Measurements from ENCODE around the gene SVOP.
"Not testable (repeated sequence)": the region's sequence is repeated elsewhere in the genome, so short reads cannot be mapped to it uniquely, and the experiment has no call there.

Gene SVOP

DNA sequence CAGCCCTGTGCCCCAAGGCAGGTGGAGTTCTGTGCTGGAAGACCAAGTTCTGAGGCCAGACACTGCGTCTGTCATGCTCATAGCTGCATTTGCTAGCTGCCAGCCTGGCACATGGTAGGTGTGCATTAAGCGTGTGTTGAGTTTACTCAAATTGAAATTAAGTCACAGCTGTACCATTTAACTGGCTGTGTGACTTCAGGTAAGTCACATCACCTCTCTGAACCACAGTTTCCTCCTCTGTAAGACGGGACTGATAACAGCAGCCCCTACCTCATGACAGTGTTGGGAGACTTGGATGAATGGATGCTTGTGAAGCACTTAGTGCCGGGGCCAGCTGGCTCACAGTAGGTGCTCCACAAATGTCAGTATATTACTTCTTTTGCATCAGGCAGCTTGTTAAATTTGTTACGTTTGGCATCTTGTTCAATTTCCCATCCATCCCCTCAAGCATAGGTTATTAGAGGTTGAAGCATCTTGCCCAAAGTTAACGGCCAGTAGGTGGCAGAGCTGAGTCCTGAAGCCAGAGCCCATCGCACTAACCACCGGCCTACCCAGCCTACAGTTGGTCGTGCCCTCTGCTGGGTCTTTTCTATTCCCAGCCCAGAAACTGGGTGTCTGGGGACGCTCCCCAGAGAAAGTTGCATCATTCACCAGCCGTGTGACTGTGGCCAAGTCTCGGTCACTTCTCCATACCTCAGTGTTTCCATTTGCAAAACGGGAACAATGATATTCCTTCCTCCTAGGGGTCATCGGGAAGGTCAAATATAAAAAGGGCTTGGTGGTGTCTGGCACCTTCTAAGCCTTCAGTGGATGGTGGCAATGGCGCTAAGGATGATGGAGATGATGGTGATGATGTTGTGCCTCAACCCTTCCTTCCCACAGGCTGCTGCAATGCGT lies 136.5 kb downstream of the SVOP start:
- DNase-seq (ENCODE audit: low spot score in 2 of 2) (peak; percentile 28 to 31), ATAC-seq (replicated peaks; ENCODE audit: extremely low read depth, poor library complexity, severe bottlenecking) (peak; percentile 54)
- no peak overlapping the region for H3K4me3 Mint-ChIP-seq
- H3K27me3 Mint-ChIP-seq = no peaks in the 10 kb centered on the region
- H3K27ac Mint-ChIP-seq (ENCODE audit: low read depth) = no peak overlapping the region
- H3K9me3 Mint-ChIP-seq = no peaks in the 10 kb centered on the region
- no peaks in the 10 kb centered on the region for H3K4me1 Mint-ChIP-seq
- H3K36me3 Mint-ChIP-seq (ENCODE audit: insufficient read depth) = no peaks in the 10 kb centered on the region

DNA sequence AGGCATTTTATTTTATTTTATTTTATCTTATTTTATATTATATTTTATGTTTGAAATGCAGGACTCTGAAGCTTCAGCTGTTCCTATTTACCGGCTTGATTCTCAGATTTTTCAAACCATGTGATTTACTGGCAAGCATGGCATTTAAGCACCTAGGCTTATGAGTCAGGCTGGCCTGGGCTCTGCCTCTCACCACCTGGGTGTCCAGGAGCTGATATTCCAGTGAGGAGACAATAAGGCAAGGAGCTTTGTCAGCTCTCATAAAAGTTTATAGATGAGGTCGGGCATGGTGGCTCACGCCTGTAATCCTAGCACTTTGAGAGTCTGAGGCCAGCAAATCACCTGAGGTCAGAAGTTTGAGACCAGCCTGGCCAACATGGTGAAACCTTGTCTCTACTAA lies 138.9 kb downstream of the SVOP start:
- no peak for DNase-seq (ENCODE audit: low spot score in 2 of 2)
- H3K27ac Mint-ChIP-seq (ENCODE audit: low read depth) = no peak overlapping the region
- H3K4me3 Mint-ChIP-seq = no peak overlapping the region

DNA sequence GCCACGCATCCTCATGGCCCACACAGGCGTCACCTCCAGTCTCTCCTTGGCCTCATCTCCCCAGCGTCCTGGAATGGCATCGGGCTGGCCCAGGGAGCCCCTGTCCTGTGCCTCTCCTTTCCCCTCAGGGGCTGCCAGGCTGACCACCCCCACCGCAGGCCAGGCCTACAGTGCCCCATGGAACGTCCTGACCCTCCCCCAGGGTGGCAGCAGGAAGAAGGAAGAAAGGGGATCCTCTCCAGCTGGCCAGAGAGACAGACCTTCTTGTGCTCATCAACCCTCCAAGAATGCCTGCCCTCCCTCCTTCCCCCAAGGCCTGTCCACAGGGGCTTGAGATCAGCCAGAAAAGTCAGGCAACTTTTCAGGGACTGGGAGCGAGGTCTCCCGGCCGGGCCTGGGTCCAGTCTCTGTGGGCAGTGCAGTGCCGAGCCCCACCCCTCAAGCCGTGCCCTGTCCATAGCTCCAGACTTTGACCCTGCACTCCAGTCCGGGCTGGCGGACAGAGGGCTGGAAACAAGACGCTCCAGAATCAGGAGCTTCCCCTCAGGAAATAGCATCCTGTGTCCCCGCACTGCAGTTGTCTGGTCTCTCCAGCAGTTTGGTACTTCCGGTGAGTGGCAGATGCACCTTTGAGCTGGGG lies 141.1 kb downstream of the SVOP start, which contains the start of gene DAO:
TSS of gene DAO (plus strand) at position 478 of the 640 bp plus-strand sequence. CDS start 4,915 bp downstream, outside the sequence.
- no peak within 1 kb of the TSS for H3K27ac Mint-ChIP-seq (ENCODE audit: low read depth)
- no peak within 1 kb of the TSS for H3K4me3 Mint-ChIP-seq
- H3K4me1 Mint-ChIP-seq = no peaks in the 10 kb centered on the region
- H3K36me3 Mint-ChIP-seq (ENCODE audit: insufficient read depth) = no peaks in the 10 kb centered on the region
- DNase-seq (ENCODE audit: low spot score in 2 of 2) (no peak), ATAC-seq (replicated peaks; ENCODE audit: extremely low read depth, poor library complexity, severe bottlenecking) (no peak)
- H3K27me3 Mint-ChIP-seq = no peaks in the 10 kb centered on the region
- no peaks in the 10 kb centered on the region for H3K9me3 Mint-ChIP-seq

More for the DNA sequence above, 138.9 kb downstream of the SVOP start:
- H3K4me1 Mint-ChIP-seq = no peaks in the 10 kb centered on the region
- H3K36me3 Mint-ChIP-seq (ENCODE audit: insufficient read depth) = no peaks in the 10 kb centered on the region
- H3K27me3 Mint-ChIP-seq = no peaks in the 10 kb centered on the region
- no peaks in the 10 kb centered on the region for H3K9me3 Mint-ChIP-seq
- ATAC-seq (replicated peaks; ENCODE audit: extremely low read depth, poor library complexity, severe bottlenecking) = no peak

DNA sequence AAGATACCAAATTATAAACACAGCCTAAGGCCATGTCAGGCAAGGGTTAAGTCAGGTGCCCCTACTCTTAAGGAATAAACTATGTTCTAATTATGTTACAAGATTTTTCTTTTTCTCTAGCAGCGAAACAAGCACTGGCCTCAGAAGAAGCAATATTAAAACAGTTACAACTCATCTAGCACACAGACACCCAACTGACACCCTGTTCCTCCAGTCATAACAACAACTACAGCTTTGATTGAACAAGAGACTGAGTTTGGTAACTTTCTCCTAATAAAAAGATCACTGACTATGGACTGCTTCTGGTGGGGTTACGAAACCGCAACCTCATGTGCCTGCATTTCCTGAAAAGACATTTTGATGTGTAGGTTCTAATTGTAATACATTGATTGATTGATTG lies 144.3 kb downstream of the SVOP start:
- no peaks in the 10 kb centered on the region for H3K36me3 Mint-ChIP-seq (ENCODE audit: insufficient read depth)
- H3K4me1 Mint-ChIP-seq = no peaks in the 10 kb centered on the region
- no peak overlapping the region for H3K27ac Mint-ChIP-seq (ENCODE audit: low read depth)
- no peaks in the 10 kb centered on the region for H3K27me3 Mint-ChIP-seq
- H3K4me3 Mint-ChIP-seq = no peak overlapping the region
- no peaks in the 10 kb centered on the region for H3K9me3 Mint-ChIP-seq
- DNase-seq (ENCODE audit: low spot score in 2 of 2) (no peak), ATAC-seq (replicated peaks; ENCODE audit: extremely low read depth, poor library complexity, severe bottlenecking) (no peak)

DNA sequence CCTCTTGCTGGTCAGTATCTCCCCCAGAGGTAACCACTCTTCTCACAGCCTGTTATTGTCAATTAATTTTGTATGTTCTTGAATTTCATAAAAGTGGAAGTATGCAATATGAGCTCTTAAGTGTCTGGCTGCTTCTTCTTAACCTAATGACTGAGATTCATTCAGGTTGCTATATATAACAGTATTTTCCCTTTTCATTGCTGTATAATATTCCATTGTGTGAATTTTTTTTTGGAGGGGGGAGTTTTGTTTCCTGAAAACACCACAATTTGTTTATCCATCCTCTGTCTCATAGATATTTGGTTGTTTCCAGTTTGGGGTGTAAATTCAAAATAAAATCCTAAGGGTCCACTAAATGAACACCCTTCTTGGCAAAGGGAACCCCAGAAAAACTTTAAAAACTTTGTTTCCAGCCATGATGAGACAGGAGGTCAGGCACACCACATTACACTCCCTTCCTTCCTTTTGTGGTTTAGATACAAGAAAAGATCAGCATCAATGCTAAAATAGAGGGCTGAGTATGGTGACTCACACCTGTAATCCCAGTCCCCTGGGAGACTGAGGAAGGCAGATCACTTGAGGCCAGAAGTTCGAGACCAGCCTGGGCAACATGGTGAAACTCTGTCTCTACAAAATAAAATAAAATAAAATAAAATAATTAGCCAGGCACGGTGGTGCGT lies 145.0 kb downstream of the SVOP start:
- H3K9me3 Mint-ChIP-seq = no peaks in the 10 kb centered on the region
- DNase-seq (ENCODE audit: low spot score in 2 of 2) (no peak), ATAC-seq (replicated peaks; ENCODE audit: extremely low read depth, poor library complexity, severe bottlenecking) (no peak)
- H3K27ac Mint-ChIP-seq (ENCODE audit: low read depth) = no peak overlapping the region
- no peaks in the 10 kb centered on the region for H3K36me3 Mint-ChIP-seq (ENCODE audit: insufficient read depth)
- no peaks in the 10 kb centered on the region for H3K27me3 Mint-ChIP-seq
- H3K4me1 Mint-ChIP-seq = no peaks in the 10 kb centered on the region
- no peak overlapping the region for H3K4me3 Mint-ChIP-seq

DNA sequence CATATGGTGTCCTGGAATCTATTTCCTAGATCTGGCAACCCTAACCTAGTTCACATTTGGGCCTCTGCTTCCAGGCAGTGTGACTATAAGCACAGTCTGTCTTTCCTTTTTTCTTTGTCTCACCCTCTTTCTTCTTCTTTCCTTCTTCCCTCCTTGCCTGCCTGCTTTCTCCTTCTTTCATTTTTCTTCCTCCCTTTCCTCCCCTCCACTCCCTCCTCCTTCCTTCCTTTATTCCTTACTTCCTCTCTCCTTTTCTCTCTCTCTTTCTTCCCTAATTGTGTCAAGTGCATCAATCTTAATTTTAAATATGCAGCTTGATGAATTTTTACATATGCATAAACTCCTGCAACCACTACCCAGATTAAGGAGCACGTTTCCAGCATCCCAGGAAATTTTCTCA lies 145.6 kb downstream of the SVOP start:
- Mint-ChIP-seq H3K27ac (ENCODE audit: low read depth) (no peak overlapping the region), H3K27me3 (no peaks in the 10 kb centered on the region), H3K4me3 (no peak overlapping the region), H3K4me1 (no peaks in the 10 kb centered on the region), H3K36me3 (ENCODE audit: insufficient read depth) (no peaks in the 10 kb centered on the region), H3K9me3 (no peaks in the 10 kb centered on the region)
- DNase-seq (ENCODE audit: low spot score in 2 of 2) (no peak), ATAC-seq (replicated peaks; ENCODE audit: extremely low read depth, poor library complexity, severe bottlenecking) (no peak)

DNA sequence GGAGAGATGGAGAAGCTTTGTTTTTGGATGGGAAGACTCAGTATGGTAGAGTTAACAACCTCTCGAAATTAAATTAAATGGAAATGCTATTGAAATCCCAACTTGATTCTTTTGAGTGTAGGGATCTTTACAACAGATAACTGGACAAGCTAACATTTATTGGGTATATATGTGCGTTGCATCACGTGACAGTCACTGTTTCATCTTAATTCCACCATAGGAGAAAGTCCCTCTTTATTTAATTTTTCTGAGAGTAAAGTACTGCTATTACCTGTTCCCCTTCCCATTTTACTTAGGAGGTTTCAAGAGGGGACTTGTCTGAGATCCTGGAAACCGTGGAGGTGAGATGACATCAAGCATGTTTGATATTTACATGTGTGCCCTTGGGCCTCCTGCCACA lies 152.1 kb downstream of the SVOP start:
- Mint-ChIP-seq H3K9me3 (no peaks in the 10 kb centered on the region), H3K4me1 (no peaks in the 10 kb centered on the region), H3K27me3 (no peaks in the 10 kb centered on the region), H3K36me3 (ENCODE audit: insufficient read depth) (no peaks in the 10 kb centered on the region), H3K4me3 (no peak overlapping the region), H3K27ac (ENCODE audit: low read depth) (no peak overlapping the region)
- no peak for DNase-seq (ENCODE audit: low spot score in 2 of 2)
- no peak for ATAC-seq (replicated peaks; ENCODE audit: extremely low read depth, poor library complexity, severe bottlenecking)

DNA sequence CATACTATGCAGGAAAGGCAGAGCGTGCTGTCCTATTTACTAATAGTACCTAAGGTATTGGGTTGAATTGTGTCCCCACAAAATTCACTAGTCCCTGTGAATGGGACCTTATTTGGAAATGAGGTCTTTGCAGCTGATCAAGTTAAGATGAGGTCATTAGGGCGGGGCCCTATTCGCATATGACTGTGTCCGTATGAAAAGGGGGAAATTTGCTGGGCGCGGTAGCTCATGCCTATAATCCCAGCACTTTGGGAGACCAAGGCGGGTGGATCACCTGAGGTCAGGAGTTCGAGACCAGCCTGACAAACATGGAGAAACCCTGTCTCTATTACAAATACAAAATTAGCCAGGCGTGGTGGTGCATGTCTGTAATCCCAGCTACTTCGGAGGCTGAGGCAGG lies 154.8 kb downstream of the SVOP start:
- ATAC-seq (replicated peaks; ENCODE audit: extremely low read depth, poor library complexity, severe bottlenecking); H3K27ac Mint-ChIP-seq (ENCODE audit: low read depth); H3K4me1 Mint-ChIP-seq; H3K27me3 Mint-ChIP-seq; H3K36me3 Mint-ChIP-seq (ENCODE audit: insufficient read depth); H3K4me3 Mint-ChIP-seq; DNase-seq (ENCODE audit: low spot score in 2 of 2); H3K9me3 Mint-ChIP-seq: not testable (repeated sequence)

DNA sequence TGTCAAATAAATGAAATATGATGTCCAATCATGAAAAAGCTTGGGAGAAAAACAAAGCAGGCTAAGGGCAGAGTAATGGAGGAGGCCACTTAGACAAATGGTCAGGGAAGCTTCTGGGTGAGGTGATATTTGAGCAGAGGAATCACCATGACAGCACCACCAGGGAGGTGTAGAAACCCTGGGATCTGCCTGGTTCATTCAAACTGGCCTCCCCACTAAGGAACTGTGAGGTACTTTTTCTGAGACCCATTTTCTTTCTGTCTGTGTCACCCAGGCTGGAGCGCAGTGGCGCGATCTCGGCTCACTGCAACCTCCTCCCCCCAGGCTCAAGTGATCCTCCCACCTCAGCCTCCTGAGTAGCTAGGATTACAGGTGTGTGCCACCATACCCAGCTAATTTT lies 155.7 kb downstream of the SVOP start:
- no peaks in the 10 kb centered on the region for H3K36me3 Mint-ChIP-seq (ENCODE audit: insufficient read depth)
- no peak overlapping the region for H3K4me3 Mint-ChIP-seq
- H3K27me3 Mint-ChIP-seq = no peaks in the 10 kb centered on the region
- H3K27ac Mint-ChIP-seq (ENCODE audit: low read depth) = no peak overlapping the region
- ATAC-seq (replicated peaks; ENCODE audit: extremely low read depth, poor library complexity, severe bottlenecking) (no peak), DNase-seq (ENCODE audit: low spot score in 2 of 2) (no peak)
- no peaks in the 10 kb centered on the region for H3K9me3 Mint-ChIP-seq
- no peaks in the 10 kb centered on the region for H3K4me1 Mint-ChIP-seq

DNA sequence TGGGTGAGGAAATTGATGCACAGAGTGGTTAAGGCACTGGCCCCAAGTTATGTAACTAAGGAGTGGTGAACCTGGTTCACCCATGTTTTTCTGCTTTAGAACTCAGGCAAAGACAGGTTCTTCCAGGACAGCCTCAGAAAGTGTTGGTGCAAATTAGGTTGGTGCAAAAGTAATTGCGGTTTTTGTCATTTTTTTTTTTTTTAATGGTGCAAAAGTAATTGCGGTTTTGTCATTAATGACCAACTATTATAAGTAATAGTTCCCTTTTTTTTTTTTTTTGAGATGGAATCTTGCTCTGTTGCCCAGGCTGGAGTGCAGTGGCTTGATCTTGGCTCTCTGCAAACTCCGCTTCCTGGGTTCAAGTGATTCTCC lies 158.3 kb downstream of the SVOP start:
- Mint-ChIP-seq H3K4me3 (no peak overlapping the region), H3K36me3 (ENCODE audit: insufficient read depth) (peaks cover 3% of the 10 kb centered on the region), H3K9me3 (no peaks in the 10 kb centered on the region), H3K27ac (ENCODE audit: low read depth) (no peak overlapping the region), H3K27me3 (no peaks in the 10 kb centered on the region), H3K4me1 (peaks cover 17% of the 10 kb centered on the region)
- DNase-seq (ENCODE audit: low spot score in 2 of 2) (no peak), ATAC-seq (replicated peaks; ENCODE audit: extremely low read depth, poor library complexity, severe bottlenecking) (no peak)

DNA sequence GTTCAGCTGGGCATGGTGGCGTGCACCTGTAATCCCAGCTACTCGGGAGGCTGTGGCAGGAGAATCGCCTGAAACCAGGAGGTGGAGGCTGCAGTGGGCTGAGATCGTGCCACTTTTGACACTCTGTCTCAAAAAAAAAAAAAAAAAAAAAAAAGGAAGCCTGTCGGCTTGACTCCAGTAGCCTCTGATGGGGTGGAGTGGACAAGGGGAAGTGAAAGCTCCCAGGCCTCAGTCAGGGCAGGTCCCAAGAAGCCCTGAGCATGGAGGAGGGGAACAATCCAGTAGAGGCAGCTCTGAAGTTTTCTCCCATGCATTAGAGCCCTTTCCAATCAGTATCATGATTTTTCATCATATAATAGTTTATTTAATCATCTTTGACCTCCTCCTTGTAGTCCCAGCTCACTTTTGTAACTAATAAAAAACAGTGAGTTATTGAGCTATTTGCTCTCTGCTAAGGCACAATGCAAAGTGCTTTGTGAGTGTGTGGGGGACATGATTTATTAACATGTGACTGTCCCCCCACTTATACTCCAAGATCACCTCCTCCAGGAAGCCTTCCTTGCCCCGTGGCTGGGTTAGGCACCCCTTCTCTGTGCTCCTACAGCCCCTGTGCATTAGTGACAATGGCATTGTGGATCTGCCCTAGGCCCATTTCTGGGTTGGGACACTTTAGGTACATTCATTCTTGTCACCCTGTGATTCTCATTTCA lies 158.8 kb downstream of the SVOP start:
- H3K27ac Mint-ChIP-seq (ENCODE audit: low read depth) = no peak overlapping the region
- ATAC-seq (replicated peaks; ENCODE audit: extremely low read depth, poor library complexity, severe bottlenecking) = no peak
- H3K4me3 Mint-ChIP-seq = no peak overlapping the region
- no peak for DNase-seq (ENCODE audit: low spot score in 2 of 2)
- H3K4me1 Mint-ChIP-seq = peaks cover 17% of the 10 kb centered on the region
- H3K36me3 Mint-ChIP-seq (ENCODE audit: insufficient read depth) = peaks cover 4% of the 10 kb centered on the region
- H3K9me3 Mint-ChIP-seq = no peaks in the 10 kb centered on the region
- no peaks in the 10 kb centered on the region for H3K27me3 Mint-ChIP-seq

DNA sequence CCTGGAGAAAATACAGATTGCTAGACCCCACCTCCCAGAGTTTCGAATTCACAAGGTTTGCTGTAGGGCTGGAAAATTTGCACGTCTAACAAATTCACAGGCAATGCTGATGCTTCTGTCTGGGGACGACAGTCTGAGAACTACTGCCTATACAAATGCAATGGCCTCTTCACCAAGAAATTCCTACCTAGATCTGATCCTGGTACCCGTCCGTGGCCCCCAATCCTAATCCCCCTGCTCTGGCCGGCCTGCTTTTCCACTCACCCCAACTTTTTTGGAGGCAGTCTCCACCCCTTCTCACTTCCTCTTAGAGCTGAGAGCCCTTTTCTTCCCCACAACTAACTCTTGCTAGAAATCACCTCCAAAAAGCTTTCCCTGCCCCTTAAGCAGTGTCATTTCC lies 160.4 kb downstream of the SVOP start:
- H3K36me3 Mint-ChIP-seq (ENCODE audit: insufficient read depth) = peaks cover 11% of the 10 kb centered on the region

More for the DNA sequence above, 160.4 kb downstream of the SVOP start:
- DNase-seq (ENCODE audit: low spot score in 2 of 2) (no peak), ATAC-seq (replicated peaks; ENCODE audit: extremely low read depth, poor library complexity, severe bottlenecking) (no peak)
- Mint-ChIP-seq H3K27ac (ENCODE audit: low read depth) (no peak overlapping the region), H3K9me3 (no peaks in the 10 kb centered on the region), H3K4me1 (peaks cover 33% of the 10 kb centered on the region), H3K27me3 (no peaks in the 10 kb centered on the region), H3K4me3 (no peak overlapping the region)
